Glutamatergic neuron (in vitro differentiated cells): Measurements from ENCODE around the gene C1orf226. TPM values are rescaled to one million over a fixed set of nuclear protein-coding genes. Genes with fewer than 3 reads are reported as not detected.
A peak's percentile ranks its signal among the peaks of the same experiment; 100 is the strongest.

Source experiments
- DNase-seq: peaks from one replicate; pipeline ENCODE4 v3.0.0; 2022
- H3K27ac Mint-ChIP-seq: one replicate; pipeline ENCODE4 v1.8.0; 2020; ENCODE audit warnings: mild to moderate bottlenecking, mixed read lengths, inconsistent platforms; ENCODE audit not compliant: unreplicated experiment
- H3K27me3 Mint-ChIP-seq: one replicate; pipeline ENCODE4 v1.8.0; 2020; ENCODE audit warnings: mild to moderate bottlenecking, moderate library complexity, mixed read lengths, inconsistent platforms; ENCODE audit not compliant: unreplicated experiment
- H3K36me3 Mint-ChIP-seq: one replicate; pipeline ENCODE4 v1.8.0; 2020; ENCODE audit warnings: mild to moderate bottlenecking, mixed read lengths, inconsistent platforms; ENCODE audit not compliant: unreplicated experiment
- H3K4me1 Mint-ChIP-seq: one replicate; pipeline ENCODE4 v1.8.0; 2020; ENCODE audit warnings: mild to moderate bottlenecking, low read depth, mixed read lengths, inconsistent platforms; ENCODE audit not compliant: unreplicated experiment
- H3K4me3 Mint-ChIP-seq: one replicate; pipeline ENCODE4 v1.8.0; 2020; ENCODE audit warnings: mild to moderate bottlenecking, mixed read lengths, inconsistent platforms; ENCODE audit not compliant: unreplicated experiment
- H3K9me3 Mint-ChIP-seq: one replicate; pipeline ENCODE4 v1.8.0; 2020; ENCODE audit warnings: mild to moderate bottlenecking, moderate library complexity, mixed read lengths, inconsistent platforms; ENCODE audit not compliant: unreplicated experiment
- CTCF ChIP-seq: fragments of 200-600 bp; sonication (generic); IDR thresholded peaks from one replicate; pipeline ENCODE4 v1.5.0; 2021; ENCODE audit not compliant: partially characterized antibody, unreplicated experiment
- total RNA-seq: library from RNA; stranded (reverse); fragmentation: NEBNext Ultra II Directional; extraction: Animal tissue kit (Norgen Biotek cat#: 25700); gene quantifications from one replicate; pipeline ENCODE4 v1.2.1, GENCODE V29; 2021; ENCODE audit not compliant: unreplicated experiment

C1orf226 gene
- total RNA-seq, 1 donor from 2014 or later = 12.3 TPM

DNA sequence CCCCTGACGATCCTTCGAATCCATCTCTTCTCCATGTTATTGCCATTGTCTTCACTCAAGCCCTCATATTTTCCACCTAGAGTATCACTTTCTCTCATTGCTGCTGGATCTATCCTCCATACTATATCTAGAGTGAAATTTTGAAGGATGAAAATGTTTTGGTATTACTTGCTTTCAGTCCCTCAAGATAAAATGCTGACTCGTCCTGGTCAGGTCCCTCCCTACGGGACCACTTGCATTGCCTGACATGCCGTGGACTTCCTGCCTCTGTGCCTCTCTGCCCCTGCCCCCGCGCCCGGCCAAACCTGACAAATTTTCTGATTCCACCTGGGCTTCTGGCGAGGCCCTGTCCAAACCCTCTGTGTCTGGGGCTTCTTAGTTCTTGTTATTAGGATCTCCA lies 28.4 kb upstream of the C1orf226 start:
- H3K27ac Mint-ChIP-seq = no peak overlapping the region
- H3K36me3 Mint-ChIP-seq = no peaks in the 10 kb centered on the region

DNA sequence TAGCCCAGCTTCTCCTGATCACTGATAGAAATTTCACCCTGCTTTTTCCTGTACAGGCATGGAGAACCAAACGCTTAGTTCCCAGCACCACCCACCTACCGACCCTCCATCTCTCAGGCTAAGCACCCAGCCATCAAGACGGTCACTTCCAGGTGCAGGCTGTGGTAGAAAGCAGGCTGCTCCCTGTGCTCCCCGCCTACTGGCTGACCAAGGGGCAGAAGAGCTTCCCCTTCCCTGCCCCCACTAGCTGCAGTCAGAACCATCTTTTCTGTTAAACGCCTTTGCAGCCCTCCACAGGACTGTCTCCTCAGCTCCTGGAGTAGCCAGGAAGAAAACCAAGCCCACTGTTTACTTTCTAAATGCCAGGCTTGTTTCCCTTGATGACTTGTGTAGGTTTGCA lies 27.8 kb upstream of the C1orf226 start:
- Mint-ChIP-seq H3K4me3 (no peak overlapping the region), H3K4me1 (peaks cover 9% of the 10 kb centered on the region), H3K27me3 (peaks cover 2% of the 10 kb centered on the region), H3K27ac (no peak overlapping the region), H3K36me3 (no peaks in the 10 kb centered on the region), H3K9me3 (peaks cover 2% of the 10 kb centered on the region)
- no peak for TF ChIP-seq CTCF
- no peak for DNase-seq

More for the DNA sequence above, 28.4 kb upstream of the C1orf226 start:
- Mint-ChIP-seq H3K9me3 (peaks cover 2% of the 10 kb centered on the region), H3K27me3 (peaks cover 2% of the 10 kb centered on the region), H3K4me1 (peaks cover 9% of the 10 kb centered on the region), H3K4me3 (no peak overlapping the region)
- no peak for DNase-seq
- TF ChIP-seq CTCF = no peak

DNA sequence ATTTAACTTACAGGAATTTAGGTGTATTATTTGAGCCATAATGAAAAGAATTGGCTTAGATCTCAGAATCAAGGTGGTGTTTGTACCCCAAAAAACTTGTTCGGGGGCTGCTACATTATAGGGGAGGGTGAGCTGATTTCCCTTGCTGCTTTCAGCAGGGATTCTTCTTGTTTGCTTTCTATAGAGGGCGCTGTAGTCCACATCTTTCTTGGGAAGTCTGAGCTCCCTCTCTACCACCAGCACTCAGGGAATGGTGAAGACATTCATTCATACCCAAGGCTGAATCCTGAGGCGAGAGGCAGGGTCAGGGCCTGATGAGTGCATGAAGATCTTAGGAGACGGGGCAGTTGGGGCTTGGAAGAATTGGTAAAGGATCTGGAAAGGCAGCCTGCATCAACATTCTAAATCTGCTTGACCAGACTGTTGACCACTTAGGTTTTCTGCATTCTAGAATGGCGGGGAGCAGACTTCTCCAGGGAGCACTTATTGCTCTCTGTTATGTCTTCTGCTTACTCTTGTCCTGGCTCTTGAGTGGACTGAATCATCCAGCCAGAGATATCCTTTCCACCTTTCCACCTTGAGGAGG lies 23.8 kb upstream of the C1orf226 start:
- Mint-ChIP-seq H3K36me3 (no peaks in the 10 kb centered on the region), H3K27ac (no peak overlapping the region), H3K27me3 (peaks cover 4% of the 10 kb centered on the region), H3K4me3 (no peak overlapping the region), H3K4me1 (peaks cover 6% of the 10 kb centered on the region), H3K9me3 (peaks cover 2% of the 10 kb centered on the region)
- TF ChIP-seq CTCF = peak; percentile 63
- no peak for DNase-seq

DNA sequence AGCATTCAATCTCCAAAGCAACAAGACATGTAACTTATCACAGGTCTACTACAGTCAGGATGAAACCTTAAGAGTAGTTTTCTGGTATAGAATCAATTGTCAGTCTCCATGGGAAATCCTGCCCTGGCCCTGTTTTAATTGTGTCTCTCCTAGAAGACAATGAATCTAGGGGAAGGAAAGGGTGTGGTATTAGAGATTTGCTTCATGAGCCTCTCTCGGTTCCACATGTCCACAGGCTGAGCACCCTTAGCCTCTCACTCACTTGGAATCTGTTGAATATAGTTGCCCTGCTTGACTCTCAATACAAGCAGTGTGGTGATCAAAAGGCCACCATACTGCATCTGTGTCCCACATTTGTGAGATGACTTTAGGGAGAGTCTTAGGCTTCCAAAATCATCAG lies 22.6 kb upstream of the C1orf226 start:
- Mint-ChIP-seq H3K9me3 (peaks cover 2% of the 10 kb centered on the region), H3K4me1 (no peaks in the 10 kb centered on the region), H3K4me3 (no peak overlapping the region), H3K36me3 (no peaks in the 10 kb centered on the region), H3K27me3 (peaks cover 3% of the 10 kb centered on the region), H3K27ac (no peak overlapping the region)
- TF ChIP-seq CTCF = no peak
- DNase-seq = no peak

DNA sequence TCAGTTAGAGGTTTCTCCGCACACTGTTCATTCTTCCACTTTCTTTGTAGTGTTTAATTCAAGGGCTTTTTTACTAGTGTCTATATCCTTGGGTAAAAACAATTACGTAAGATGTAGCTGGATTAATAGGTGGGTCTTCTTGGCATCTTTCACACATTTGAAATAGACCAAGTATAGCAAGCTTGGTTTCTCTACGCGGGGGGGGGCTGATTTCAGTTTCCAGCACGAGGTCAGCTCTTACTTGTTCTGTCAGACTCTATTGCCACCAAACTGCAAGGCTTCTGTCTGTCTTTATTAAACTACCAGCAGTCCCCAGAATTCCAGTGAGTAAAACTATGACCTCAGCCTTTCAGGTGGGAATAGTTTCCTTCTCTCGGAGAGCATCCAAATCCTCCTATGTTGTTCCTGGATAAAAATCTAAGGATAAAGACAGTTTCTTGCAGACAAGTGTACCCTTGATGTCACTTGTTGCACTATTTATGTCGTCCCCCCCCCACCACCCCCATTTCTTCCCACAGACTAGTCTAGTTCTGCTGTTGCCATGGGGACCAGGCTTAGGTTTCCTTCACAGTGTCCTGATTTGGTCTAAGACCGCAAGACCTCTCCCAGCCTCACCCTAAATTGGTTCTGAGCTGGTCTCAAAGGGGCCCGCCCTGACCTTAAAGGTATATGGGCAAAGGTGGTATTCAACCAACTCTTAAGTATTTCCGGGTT lies 21.8 kb upstream of the C1orf226 start:
- H3K27ac Mint-ChIP-seq = no peak overlapping the region
- no peaks in the 10 kb centered on the region for H3K36me3 Mint-ChIP-seq
- DNase-seq = no peak
- no peak for TF ChIP-seq CTCF
- peaks cover 2% of the 10 kb centered on the region for H3K9me3 Mint-ChIP-seq
- no peak overlapping the region for H3K4me3 Mint-ChIP-seq
- no peaks in the 10 kb centered on the region for H3K4me1 Mint-ChIP-seq
- peaks cover 3% of the 10 kb centered on the region for H3K27me3 Mint-ChIP-seq
